HG02852 (cell line): ENCODE results near the gene KRTAP10-3.
"Not testable (repeated sequence)": the region's sequence is repeated elsewhere in the genome, so short reads cannot be mapped to it uniquely, and the experiment has no call there.

ENCODE experiments used
- ATAC-seq: cut with Tn5 transposase; IDR thresholded peaks from one replicate; pipeline ENCODE4 v1.9.1; 2021; ENCODE audit warnings: mild to moderate bottlenecking, moderate library complexity; ENCODE audit not compliant: unreplicated experiment

The KRTAP10-3 gene

DNA sequence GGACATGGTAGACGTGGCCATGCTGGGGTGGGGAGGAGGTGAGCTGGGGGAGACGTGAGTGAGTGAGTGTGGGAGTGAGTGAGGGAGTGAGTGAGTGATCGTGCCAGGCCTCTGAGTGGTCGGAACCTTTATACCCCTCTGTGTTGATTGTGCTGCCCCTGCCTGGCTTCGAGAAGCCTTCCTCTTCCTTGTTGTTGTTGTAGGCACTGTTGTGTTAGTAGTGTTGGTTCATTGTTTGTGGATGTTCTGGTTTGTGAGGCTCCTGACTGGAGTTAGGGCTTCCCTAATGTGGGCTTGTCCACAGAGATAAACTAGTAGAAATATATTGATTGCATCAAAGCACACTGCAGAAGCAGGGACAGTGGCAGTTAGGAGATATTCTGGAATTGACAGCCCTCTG, at the start of gene KRTAP10-3:
Gene KRTAP10-3 (minus strand): TSS at position 101 of the 400 bp plus-strand sequence. CDS start 80 bp downstream, at position 21.
- no peak for ATAC-seq

- ATAC-seq: no peak
Observed at GRCh38 chr21:44606495-44606894, 47.9 kb upstream of the KRTAP10-3 start.

- no peak for ATAC-seq
Observed at GRCh38 chr21:44603911-44604310, 45.3 kb upstream of the KRTAP10-3 start.

DNA sequence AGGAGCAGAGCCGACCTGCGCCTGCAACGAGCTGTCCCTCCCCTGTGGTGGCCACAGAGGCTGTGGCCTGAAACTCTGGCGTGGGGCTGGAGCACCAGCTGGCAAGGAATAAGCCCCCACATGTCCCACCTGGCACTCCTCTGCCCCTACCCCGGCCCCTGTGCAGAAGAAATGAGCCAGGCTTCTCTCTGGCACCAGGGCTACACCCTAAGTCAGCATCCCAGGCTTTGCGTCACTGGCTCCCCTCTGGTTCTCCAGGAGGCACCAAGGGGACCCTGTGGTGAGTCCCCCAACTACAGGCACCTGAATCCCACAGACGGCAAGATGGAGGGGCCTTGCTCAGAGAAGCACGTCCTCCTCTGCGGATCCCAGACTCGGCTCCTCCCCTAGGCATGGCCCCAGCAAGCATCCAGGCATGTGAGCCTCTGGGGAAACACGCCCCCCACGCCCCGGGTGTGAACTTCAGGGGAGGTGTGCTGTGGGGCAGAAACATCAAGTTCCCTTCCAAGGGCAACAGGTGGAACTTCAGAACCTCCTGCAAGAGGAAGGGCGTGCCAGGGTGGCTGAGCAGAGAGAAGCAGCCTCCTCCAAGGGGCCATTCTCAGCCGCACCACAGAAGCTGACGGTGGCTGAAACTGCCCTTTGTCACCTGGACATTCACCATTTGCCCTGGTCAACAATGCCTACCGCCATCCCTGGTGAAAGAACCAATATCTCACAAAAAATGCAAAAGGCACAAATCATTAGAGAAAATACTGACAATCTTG, 44.7 kb upstream of the KRTAP10-3 start:
- ATAC-seq: no peak

DNA sequence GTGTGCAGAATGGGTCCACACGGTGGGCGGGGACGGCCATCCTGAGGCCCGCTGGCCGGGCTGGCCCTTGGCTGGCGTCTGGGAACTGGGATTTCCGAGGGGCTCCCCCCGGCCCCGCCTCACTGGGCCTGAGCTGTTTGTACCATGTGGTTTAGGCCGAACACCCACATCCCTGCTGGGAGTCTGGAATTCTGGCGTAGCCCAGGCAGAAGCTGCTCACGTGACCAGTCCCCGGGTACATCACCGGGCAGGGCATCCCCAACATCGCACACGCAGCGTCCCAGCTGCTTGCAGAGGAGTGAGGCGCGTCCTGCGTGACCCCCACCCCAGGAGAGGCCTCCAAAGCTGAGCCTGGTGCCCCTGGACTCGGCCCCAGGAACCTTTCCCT, 43.9 kb upstream of the KRTAP10-3 start:
- no peak for ATAC-seq

- no peak for ATAC-seq
Observed at GRCh38 chr21:44601596-44602462, 43.2 kb upstream of the KRTAP10-3 start.

- ATAC-seq: not testable (repeated sequence)
Observed at GRCh38 chr21:44601091-44601490, 42.5 kb upstream of the KRTAP10-3 start.

- not testable (repeated sequence) for ATAC-seq
Observed at GRCh38 chr21:44600118-44600978, 41.8 kb upstream of the KRTAP10-3 start, which contains the start of gene KRTAP10-7. KRTAP10-7 (plus strand) TSS chr21:44600597; CDS start chr21:44600622, 25 bp downstream.

DNA sequence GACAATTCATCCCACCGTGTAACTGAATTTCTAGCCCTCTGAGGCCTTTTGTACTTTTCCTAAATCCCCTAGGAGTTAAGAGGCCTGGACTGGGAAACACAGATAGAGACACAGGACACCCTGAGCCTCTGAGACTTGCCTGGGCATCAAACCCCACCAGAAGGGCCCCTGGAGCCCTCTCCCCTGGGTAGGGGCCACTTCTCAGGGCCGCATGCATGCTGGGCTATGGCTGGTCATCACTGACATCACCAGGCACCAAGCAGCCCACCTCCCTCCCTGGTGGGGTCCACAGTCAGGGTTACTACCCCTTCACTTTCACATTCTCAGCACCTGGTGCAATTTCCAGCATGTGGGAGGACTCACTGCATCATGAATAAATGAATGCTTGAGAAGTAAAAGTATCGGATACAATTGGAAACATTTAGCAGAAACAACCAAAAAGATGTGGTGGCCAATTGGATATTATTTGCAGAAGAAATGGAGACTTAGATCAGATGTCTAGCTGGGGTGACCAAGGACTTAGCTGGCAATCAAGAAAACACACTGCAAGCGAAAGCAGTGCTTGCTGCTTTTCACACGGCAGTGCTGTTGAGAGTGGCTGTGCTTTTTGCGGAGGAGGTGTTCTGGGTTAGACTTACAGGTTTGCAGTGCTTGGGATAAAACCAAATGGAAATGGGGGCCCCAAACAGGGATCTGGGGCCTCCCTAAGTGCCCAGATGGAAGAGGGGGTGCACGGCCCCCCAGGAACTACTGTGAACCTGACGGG, 40.9 kb upstream of the KRTAP10-3 start:
- no peak for ATAC-seq

DNA sequence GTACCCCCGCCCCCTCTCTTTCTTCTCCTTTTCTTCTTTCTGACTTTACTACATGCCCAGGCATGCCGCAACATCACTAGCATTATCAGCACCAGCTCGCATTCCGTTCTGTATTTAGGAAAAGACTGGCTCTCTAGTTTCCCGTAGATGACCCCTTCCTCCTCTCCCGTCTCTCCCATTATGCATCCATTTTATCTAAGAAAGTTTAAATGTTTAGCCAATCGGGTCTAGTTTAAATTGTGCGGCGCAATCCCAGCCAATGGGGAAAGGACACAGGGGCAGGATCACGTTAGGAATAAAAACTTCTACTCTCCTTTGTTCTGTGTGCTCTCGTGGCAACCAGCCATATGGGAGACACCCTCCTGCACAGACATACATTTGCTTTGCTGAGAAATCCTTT, 39.5 kb upstream of the KRTAP10-3 start:
- no peak for ATAC-seq

GRCh38 chr21:44596068-44596725, 37.6 kb upstream of the KRTAP10-3 start:
- no peak for ATAC-seq

DNA sequence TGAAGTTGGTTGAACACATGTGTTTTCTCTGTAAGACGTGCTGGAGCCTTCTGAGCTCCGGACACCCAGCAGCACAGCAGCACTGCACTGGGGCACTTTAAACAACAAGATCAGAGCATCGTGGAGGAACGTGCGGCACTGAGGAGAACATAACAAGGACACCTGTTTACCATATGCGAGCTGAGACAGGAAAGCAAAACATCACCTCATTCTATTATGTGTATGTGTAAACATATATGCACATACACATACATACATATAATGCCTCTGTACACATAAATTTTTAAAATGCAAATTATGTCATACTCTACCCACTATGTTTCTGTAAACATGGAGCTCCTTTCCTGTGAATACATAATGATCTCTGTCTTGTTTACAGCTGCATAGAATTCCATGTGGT, 36.9 kb upstream of the KRTAP10-3 start:
- no peak for ATAC-seq

- ATAC-seq: no peak
Observed at GRCh38 chr21:44594406-44594916, 35.9 kb upstream of the KRTAP10-3 start.

DNA sequence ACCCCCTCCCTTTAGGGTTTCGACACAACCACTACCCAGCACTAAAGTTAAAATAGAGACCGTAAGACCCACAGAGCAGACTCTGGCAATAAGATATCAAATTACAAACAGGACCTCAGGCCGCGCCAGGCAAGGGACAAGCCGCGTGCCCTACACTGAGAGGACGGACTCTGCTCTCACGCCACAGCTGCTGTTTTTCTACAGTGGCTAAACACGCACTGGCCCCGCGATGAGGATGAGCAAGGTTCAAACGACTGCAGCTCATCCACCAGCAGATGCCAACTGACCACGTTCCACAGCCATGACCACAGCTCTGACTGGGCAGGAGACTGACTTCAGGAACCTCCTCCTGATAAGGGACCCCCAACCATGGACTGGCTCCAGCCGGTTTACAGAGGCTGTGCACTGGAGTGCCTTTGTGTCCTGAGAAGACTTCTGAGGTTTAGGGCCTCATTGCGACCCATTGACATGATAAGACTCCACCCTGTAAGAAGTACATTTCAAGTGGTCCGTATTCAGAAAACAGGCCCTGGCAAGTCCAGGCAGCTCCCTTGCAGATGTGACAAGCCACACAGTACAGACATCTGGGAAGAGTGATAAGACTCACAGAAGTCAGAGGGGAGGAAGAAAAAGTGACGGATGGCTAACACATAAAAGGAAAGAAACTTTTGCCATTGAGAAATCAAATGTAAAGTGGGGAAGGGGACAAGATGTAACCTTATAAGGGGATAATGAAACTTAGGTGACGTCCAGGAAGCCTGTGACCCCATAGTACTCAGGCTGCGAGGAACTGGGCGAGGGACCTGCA, 35.2 kb upstream of the KRTAP10-3 start:
- no peak for ATAC-seq

- ATAC-seq: no peak
Observed at GRCh38 chr21:44592446-44593311, 34.1 kb upstream of the KRTAP10-3 start, which contains the start of gene KRTAP10-6. KRTAP10-6 (minus strand) TSS chr21:44592505; CDS start chr21:44592484, 21 bp downstream.

- ATAC-seq: not testable (repeated sequence)
Observed at GRCh38 chr21:44591801-44592130, 33.2 kb upstream of the KRTAP10-3 start.
